ENCODE measurements around the gene IFNA13. TPM values are rescaled to one million over a fixed set of nuclear protein-coding genes. Genes with fewer than 3 reads are reported as not detected.

Gene IFNA13
- total and polyA plus RNA-seq, 2 experiments from 2014 or later, result not detected

DNA sequence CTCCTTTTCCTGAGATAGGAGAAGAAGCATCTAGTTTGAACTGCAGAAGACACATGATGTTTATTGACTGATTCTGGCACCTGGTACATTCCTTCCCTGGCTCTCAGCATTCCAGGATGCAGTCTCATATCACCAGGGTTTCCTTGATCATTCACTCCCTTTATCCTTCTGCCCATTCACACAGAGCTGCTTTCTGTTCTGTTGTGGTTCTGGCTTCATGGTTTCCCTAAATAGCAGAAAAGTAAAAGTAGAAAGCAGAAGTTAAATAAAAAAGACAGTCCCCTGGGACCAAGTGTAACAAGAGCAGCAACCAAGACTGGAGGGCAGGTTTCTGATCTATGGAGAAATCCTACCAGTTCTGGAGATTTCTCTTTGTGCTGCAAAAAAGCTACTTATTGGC is 44.2 kb upstream of the IFNA13 start:
- no peaks in the 10 kb centered on the region for H3K36me3 ChIP-seq
- TF ChIP-seq, protein P1, sequence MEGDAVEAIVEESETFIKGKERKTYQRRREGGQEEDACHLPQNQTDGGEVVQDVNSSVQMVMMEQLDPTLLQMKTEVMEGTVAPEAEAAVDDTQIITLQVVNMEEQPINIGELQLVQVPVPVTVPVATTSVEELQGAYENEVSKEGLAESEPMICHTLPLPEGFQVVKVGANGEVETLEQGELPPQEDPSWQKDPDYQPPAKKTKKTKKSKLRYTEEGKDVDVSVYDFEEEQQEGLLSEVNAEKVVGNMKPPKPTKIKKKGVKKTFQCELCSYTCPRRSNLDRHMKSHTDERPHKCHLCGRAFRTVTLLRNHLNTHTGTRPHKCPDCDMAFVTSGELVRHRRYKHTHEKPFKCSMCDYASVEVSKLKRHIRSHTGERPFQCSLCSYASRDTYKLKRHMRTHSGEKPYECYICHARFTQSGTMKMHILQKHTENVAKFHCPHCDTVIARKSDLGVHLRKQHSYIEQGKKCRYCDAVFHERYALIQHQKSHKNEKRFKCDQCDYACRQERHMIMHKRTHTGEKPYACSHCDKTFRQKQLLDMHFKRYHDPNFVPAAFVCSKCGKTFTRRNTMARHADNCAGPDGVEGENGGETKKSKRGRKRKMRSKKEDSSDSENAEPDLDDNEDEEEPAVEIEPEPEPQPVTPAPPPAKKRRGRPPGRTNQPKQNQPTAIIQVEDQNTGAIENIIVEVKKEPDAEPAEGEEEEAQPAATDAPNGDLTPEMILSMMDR (IDR thresholded peaks at IDR 0.05; ENCODE audit: low read depth, low read length), result no peak
- H3K4me3 ChIP-seq, result no peak overlapping the region
- DNase-seq (ENCODE audit: low read depth in 1 of 2, low spot score in 1 of 2), result no peak
- H3K27ac ChIP-seq, result no peak overlapping the region
- peaks cover 3% of the 10 kb centered on the region for H3K27me3 ChIP-seq
- no peaks in the 10 kb centered on the region for H3K4me1 ChIP-seq (ENCODE audit: low read depth)
- H3K9me3 ChIP-seq (ENCODE audit: low read depth), result no peaks in the 10 kb centered on the region

DNA sequence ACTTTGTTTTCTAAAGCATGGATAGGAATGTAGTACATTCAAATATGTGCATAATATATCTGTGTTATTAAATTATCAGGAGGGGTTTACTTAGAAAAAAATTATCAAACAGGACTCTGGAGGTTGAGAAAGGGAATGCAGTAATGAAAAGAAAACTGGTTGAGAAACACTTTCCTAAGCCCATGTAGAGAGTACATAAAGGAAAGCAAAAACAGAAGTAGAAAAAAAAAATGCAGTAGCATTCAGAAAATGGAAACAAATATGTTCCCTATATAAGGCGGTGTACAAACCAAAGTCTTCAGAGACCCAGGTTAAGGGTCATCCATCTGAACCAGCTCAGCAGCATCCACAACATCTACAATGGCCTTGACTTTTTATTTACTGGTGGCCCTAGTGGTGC is 41.0 kb upstream of the IFNA13 start, which contains the start of gene IFNA8:
Gene IFNA8, plus strand, starts transcription at position 301 of the 400 bp plus-strand sequence. Its CDS starts 60 bp downstream, at position 361.
- DNase-seq (ENCODE audit: low read depth in 1 of 2, low spot score in 1 of 2), result no peak
- H3K4me3 ChIP-seq, result no peak within 1 kb of the TSS
- H3K36me3 ChIP-seq, result no peaks in the 10 kb centered on the region
- peaks cover 10% of the 10 kb centered on the region for H3K27me3 ChIP-seq
- no peak within 1 kb of the TSS for H3K27ac ChIP-seq
- H3K9me3 ChIP-seq (ENCODE audit: low read depth), result no peaks in the 10 kb centered on the region
- no peaks in the 10 kb centered on the region for H3K4me1 ChIP-seq (ENCODE audit: low read depth)
- TF ChIP-seq, protein P1 (IDR thresholded peaks at IDR 0.05; ENCODE audit: low read depth, low read length), result no peak

DNA sequence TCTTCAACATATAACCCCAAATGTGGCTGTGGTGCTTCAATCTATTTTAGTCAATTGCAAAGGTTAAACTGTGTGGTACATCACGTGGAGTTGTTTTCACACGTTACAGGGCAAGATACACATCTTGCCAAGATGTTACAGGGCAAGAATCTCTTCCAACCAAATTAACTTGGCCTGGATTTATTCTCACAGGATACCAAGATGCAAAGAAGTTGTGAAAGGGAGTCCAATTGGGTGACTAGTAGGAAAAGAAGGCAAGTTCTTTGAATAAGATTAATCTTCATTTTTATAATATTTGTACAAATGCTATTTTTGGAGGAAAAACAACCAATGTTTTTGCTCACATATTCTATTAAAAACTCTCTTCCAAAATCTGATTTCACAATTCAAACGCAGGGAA is 36.3 kb upstream of the IFNA13 start:
- Histone ChIP-seq H3K27ac (no peak overlapping the region), H3K27me3 (peaks cover 44% of the 10 kb centered on the region), H3K9me3 (ENCODE audit: low read depth) (no peaks in the 10 kb centered on the region), H3K4me3 (no peak overlapping the region), H3K36me3 (no peaks in the 10 kb centered on the region), H3K4me1 (ENCODE audit: low read depth) (no peaks in the 10 kb centered on the region)
- DNase-seq (ENCODE audit: low read depth in 1 of 2, low spot score in 1 of 2), result no peak
- TF ChIP-seq, protein P1 (IDR thresholded peaks at IDR 0.05; ENCODE audit: low read depth, low read length), result no peak

DNA sequence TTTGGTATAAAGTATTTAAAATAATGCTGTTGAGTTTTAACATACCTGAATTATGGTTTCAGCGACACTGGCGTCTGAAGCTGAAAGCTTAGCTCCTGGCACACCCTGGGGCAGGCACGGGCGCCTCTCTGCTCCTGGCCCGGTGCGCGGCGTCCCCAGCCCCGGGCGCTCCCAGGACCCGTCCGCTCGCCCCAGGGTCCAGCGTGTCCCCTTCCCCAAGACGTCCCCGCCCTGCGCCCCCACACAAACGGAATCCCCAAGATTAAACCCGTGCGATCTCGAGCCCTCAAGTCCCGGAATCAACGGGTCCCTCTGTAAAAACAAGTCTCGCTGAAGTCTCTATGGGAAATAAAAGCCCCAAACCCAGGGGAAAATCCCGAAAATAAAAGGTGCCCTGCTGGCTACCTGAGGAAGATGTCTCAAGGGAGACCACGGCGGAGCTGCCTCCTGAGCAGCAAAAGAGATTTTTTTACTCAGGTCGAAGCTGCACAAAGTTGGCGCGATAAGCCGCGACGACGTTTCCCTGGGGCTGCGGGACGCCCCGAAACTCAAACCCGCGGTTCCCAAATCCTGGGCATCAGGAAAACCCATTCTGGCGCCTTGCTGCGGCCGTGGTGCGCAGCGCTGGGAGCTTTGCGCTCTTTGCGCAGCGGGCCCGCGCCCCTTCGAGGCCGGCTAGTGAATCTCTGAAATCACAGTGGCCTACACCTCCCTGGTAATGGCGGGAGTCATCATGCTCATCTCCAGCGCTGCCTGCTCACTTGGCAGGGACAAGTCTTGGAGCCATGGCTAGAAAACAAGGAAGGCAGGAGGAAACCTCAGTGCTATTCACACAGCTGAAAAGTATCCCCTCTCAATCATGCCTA is 34.8 kb upstream of the IFNA13 start:
- Histone ChIP-seq H3K27ac (no peak overlapping the region), H3K4me3 (peak overlapping the region; percentile 24), H3K36me3 (no peaks in the 10 kb centered on the region), H3K4me1 (ENCODE audit: low read depth) (no peaks in the 10 kb centered on the region), H3K27me3 (peaks cover 59% of the 10 kb centered on the region), H3K9me3 (ENCODE audit: low read depth) (no peaks in the 10 kb centered on the region)
- TF ChIP-seq, protein P1 (IDR thresholded peaks at IDR 0.05; ENCODE audit: low read depth, low read length), result peak; percentile 13
- DNase-seq (ENCODE audit: low read depth in 1 of 2, low spot score in 1 of 2), result peak; percentile 21 to 37

DNA sequence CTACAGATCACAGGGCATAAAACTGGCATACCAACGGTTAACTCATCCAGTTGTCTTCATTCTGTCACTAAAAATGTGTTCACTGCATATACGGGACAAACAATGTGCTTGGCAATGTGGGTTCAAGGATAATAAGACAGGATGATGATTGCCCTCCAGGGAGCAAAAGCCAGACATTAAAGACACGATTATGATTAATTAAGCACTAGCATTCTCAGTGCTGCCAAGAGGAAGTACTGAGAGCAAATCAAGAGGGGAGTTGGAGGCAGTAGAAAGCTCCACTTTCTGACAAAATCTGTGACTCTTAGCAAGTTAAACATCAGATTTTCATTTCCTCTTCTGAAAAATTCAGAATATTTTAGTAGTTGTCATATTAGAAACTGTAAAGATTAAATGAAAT is 32.1 kb upstream of the IFNA13 start:
- Histone ChIP-seq H3K27ac (no peak overlapping the region), H3K27me3 (peaks cover 85% of the 10 kb centered on the region)

More for the DNA sequence above, 32.1 kb upstream of the IFNA13 start:
- no peaks in the 10 kb centered on the region for H3K36me3 ChIP-seq
- H3K4me1 ChIP-seq (ENCODE audit: low read depth), result no peaks in the 10 kb centered on the region
- H3K9me3 ChIP-seq (ENCODE audit: low read depth), result no peaks in the 10 kb centered on the region
- TF ChIP-seq, protein P1 (IDR thresholded peaks at IDR 0.05; ENCODE audit: low read depth, low read length), result no peak
- H3K4me3 ChIP-seq, result no peak overlapping the region
- no peak for DNase-seq (ENCODE audit: low read depth in 1 of 2, low spot score in 1 of 2)
